ENCODE data around the gene ZFP36L2.
A peak's percentile ranks its signal among the peaks of the same experiment; 100 is the strongest.

Gene ZFP36L2

DNA sequence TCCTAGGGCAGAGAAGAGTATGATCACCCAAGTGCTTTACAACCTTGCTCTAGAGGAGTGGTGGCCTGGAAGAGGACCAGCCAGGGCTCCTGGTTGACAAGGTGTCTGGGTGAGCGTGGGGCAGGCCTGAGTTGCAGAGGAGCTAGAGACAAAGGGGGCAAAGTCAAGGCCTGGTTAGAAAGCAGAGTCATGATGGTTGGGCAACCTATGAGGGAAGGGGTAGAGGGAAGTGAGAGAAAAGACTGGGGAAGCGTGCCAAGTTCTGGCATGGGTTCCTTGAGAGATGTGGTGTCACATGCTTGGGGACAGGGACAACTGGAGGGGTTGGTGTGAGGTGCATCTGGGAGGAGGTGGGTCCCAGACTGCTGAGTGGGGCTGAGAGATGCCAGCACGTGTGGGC lies 13.5 kb downstream of the ZFP36L2 start:
- H3K56ac ChIP-seq (ENCODE audit: low read length), result no peak overlapping the region
- no peak overlapping the region for H3K18ac ChIP-seq (ENCODE audit: low read length)
- no peak overlapping the region for H3K27ac ChIP-seq (ENCODE audit: low read depth, low read length)
- H2AK5ac ChIP-seq (ENCODE audit: low read length), result no peak overlapping the region
- H2BK120ac ChIP-seq (ENCODE audit: low read depth, low read length), result no peak overlapping the region
- WGBS (ENCODE audit: extremely low coverage, insufficient coverage, low lambda C conversion rate), result no CpG with 5 or more reads among the region's 3 CpGs
- H2BK5ac ChIP-seq (ENCODE audit: low read length), result no peak overlapping the region
- H3K27me3 ChIP-seq (ENCODE audit: insufficient read depth, low read length, poor library complexity), result no peaks in the 10 kb centered on the region
- no peaks in the 10 kb centered on the region for H3K79me1 ChIP-seq (ENCODE audit: low read length)
- no peak overlapping the region for H4K8ac ChIP-seq (ENCODE audit: low read depth, low read length)
- H3K4me3 ChIP-seq (ENCODE audit: low read length), result no peak overlapping the region
- H3K4me1 ChIP-seq (ENCODE audit: control insufficient read depth, low read depth, low read length), result peaks cover 3% of the 10 kb centered on the region
- H4K5ac ChIP-seq (ENCODE audit: low read length), result no peak overlapping the region
- no peak overlapping the region for H3K4me2 ChIP-seq (ENCODE audit: low read length)
- no peak for DNase-seq
- no peak overlapping the region for H3K9ac ChIP-seq (ENCODE audit: low read length)
- no peaks in the 10 kb centered on the region for H3K79me2 ChIP-seq (ENCODE audit: control insufficient read depth, insufficient read depth, low read length)
- H3K4ac ChIP-seq (ENCODE audit: low read depth, low read length), result no peak overlapping the region
- H3K36me3 ChIP-seq (ENCODE audit: control insufficient read depth, insufficient read depth, low read length), result no peaks in the 10 kb centered on the region
- H2BK15ac ChIP-seq (replicated peaks; ENCODE audit: low read depth), result no peak overlapping the region
- no peak overlapping the region for H3K23ac ChIP-seq (ENCODE audit: low read length)

DNA sequence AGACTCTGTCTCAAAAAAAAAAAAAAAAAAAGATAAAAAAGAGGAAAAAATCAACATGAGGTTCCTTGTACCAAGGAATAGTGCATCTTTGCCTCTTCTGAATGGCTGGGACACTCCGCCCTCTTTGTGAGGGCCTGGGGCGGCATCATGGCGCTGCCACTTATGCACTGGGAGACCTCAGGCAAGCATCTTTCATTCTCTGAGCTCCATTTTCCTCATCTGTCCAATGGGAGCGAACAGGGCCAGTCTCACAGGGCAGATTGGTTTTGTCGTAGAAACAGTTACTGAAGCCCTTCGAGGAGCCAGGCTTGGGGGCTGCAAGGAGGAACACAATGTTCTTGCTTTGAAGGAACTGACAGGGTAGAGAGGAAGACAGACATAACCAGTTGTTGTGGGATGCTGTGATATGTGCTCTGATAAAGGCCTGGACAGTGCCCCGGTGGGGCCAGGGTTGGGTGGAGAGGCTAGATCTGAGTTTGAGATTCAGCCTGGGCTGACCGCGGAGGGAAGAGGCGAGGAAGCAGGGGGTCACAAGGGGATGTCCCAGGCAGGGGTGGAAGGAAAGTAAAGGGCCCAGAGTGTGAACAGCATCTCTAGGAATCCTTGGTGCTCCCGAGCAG lies 14.1 kb downstream of the ZFP36L2 start:
- H3K79me1 ChIP-seq (ENCODE audit: low read length), result no peaks in the 10 kb centered on the region
- H3K4me2 ChIP-seq (ENCODE audit: low read length), result no peak overlapping the region
- no peaks in the 10 kb centered on the region for H3K36me3 ChIP-seq (ENCODE audit: control insufficient read depth, insufficient read depth, low read length)
- no peak overlapping the region for H4K8ac ChIP-seq (ENCODE audit: low read depth, low read length)
- no peak overlapping the region for H3K27ac ChIP-seq (ENCODE audit: low read depth, low read length)
- no peak overlapping the region for H4K5ac ChIP-seq (ENCODE audit: low read length)
- no peak overlapping the region for H3K56ac ChIP-seq (ENCODE audit: low read length)
- no peaks in the 10 kb centered on the region for H3K27me3 ChIP-seq (ENCODE audit: insufficient read depth, low read length, poor library complexity)
- H3K23ac ChIP-seq (ENCODE audit: low read length), result no peak overlapping the region
- H3K4ac ChIP-seq (ENCODE audit: low read depth, low read length), result no peak overlapping the region
- no peaks in the 10 kb centered on the region for H3K4me1 ChIP-seq (ENCODE audit: control insufficient read depth, low read depth, low read length)
- no peak overlapping the region for H2BK15ac ChIP-seq (replicated peaks; ENCODE audit: low read depth)
- no peak for DNase-seq
- H3K4me3 ChIP-seq (ENCODE audit: low read length), result no peak overlapping the region
- no peak overlapping the region for H3K18ac ChIP-seq (ENCODE audit: low read length)
- no peak overlapping the region for H3K9ac ChIP-seq (ENCODE audit: low read length)
- no CpG with 5 or more reads among the region's 11 CpGs for WGBS (ENCODE audit: extremely low coverage, insufficient coverage, low lambda C conversion rate)
- H2AK5ac ChIP-seq (ENCODE audit: low read length), result no peak overlapping the region
- no peaks in the 10 kb centered on the region for H3K79me2 ChIP-seq (ENCODE audit: control insufficient read depth, insufficient read depth, low read length)
- no peak overlapping the region for H2BK5ac ChIP-seq (ENCODE audit: low read length)
- H2BK120ac ChIP-seq (ENCODE audit: low read depth, low read length), result no peak overlapping the region

DNA sequence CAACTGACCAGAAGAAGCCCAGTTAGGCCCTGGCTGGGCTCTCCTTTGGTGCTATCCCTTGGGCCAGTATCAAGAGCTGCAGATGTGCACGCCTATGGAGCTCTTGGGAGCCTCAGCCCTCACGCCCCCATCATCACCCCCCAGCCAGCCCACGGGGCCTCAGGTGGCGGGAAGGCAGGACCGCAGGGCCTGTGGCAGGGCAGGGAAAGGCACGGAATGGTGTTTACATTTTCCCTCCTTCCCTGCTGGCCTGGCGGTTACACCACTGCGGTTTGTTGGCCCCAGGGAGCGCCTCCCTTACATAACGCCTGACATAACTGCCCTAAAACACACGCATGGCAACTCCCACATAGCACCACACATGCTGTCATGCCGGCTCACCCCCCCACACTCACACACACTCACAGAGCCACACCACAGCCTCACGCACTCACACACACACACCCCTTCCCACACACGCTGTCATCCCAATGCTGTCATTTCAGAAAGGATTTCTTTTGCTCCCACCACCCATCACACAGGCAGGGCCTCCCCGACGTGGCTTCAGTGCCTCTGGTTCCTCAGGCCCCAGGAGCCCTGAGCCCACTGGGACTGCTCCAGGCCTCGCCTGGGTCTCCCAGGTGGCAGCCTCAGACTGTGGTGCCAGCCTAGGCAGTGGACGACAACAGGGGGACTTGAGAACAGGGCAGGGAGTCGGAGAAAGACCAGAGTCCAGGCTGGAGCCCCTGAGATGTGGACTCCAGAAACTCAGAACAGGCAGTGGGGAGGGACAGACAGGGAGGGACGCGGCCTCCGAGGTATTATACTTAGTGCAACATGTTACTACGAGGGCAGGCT lies 15.7 kb downstream of the ZFP36L2 start:
- H3K4me1 ChIP-seq (ENCODE audit: control insufficient read depth, low read depth, low read length), result no peaks in the 10 kb centered on the region
- no peak overlapping the region for H4K8ac ChIP-seq (ENCODE audit: low read depth, low read length)
- no peak overlapping the region for H2BK5ac ChIP-seq (ENCODE audit: low read length)
- H3K56ac ChIP-seq (ENCODE audit: low read length), result no peak overlapping the region
- H2BK120ac ChIP-seq (ENCODE audit: low read depth, low read length), result no peak overlapping the region
- no CpG with 5 or more reads among the region's 23 CpGs for WGBS (ENCODE audit: extremely low coverage, insufficient coverage, low lambda C conversion rate)
- no peak for DNase-seq
- no peak overlapping the region for H3K4me2 ChIP-seq (ENCODE audit: low read length)
- no peaks in the 10 kb centered on the region for H3K79me1 ChIP-seq (ENCODE audit: low read length)
- H3K27ac ChIP-seq (ENCODE audit: low read depth, low read length), result no peak overlapping the region
- no peaks in the 10 kb centered on the region for H3K36me3 ChIP-seq (ENCODE audit: control insufficient read depth, insufficient read depth, low read length)
- H2AK5ac ChIP-seq (ENCODE audit: low read length), result no peak overlapping the region
- no peaks in the 10 kb centered on the region for H3K27me3 ChIP-seq (ENCODE audit: insufficient read depth, low read length, poor library complexity)
- H3K23ac ChIP-seq (ENCODE audit: low read length), result no peak overlapping the region
- no peak overlapping the region for H3K4me3 ChIP-seq (ENCODE audit: low read length)
- H3K18ac ChIP-seq (ENCODE audit: low read length), result no peak overlapping the region
- H2BK15ac ChIP-seq (replicated peaks; ENCODE audit: low read depth), result no peak overlapping the region
- H3K79me2 ChIP-seq (ENCODE audit: control insufficient read depth, insufficient read depth, low read length), result no peaks in the 10 kb centered on the region
- H4K5ac ChIP-seq (ENCODE audit: low read length), result no peak overlapping the region
- no peak overlapping the region for H3K9ac ChIP-seq (ENCODE audit: low read length)
- no peak overlapping the region for H3K4ac ChIP-seq (ENCODE audit: low read depth, low read length)

DNA sequence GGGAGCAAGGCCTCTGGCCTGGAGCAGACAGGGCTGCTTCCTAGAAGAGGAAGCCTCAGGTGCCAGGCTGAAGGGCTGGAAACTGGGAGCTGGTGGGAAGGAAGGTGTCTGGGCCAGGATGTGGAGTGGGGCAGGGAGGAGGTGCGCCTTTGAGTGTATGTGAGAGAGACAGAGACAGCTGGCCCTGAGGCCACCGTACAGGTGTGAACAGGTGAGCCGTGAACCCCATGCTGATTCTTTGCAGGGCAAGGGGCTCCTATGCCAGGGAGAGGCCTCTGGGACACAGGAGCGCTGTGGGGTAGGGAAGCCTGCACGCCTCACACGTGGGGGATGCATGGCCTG lies 16.3 kb downstream of the ZFP36L2 start:
- Histone ChIP-seq H3K27ac (ENCODE audit: low read depth, low read length) (no peak overlapping the region), H3K4me2 (ENCODE audit: low read length) (no peak overlapping the region), H3K4me1 (ENCODE audit: control insufficient read depth, low read depth, low read length) (no peaks in the 10 kb centered on the region), H3K4me3 (ENCODE audit: low read length) (no peak overlapping the region), H2BK5ac (ENCODE audit: low read length) (no peak overlapping the region), H3K27me3 (ENCODE audit: insufficient read depth, low read length, poor library complexity) (no peaks in the 10 kb centered on the region), H3K9ac (ENCODE audit: low read length) (no peak overlapping the region), H3K79me2 (ENCODE audit: control insufficient read depth, insufficient read depth, low read length) (no peaks in the 10 kb centered on the region), H4K5ac (ENCODE audit: low read length) (no peak overlapping the region), H3K56ac (ENCODE audit: low read length) (no peak overlapping the region), H3K18ac (ENCODE audit: low read length) (no peak overlapping the region), H3K79me1 (ENCODE audit: low read length) (no peaks in the 10 kb centered on the region), H3K23ac (ENCODE audit: low read length) (no peak overlapping the region), H2BK120ac (ENCODE audit: low read depth, low read length) (no peak overlapping the region), H3K36me3 (ENCODE audit: control insufficient read depth, insufficient read depth, low read length) (no peaks in the 10 kb centered on the region), H3K4ac (ENCODE audit: low read depth, low read length) (no peak overlapping the region), H2AK5ac (ENCODE audit: low read length) (no peak overlapping the region), H4K8ac (ENCODE audit: low read depth, low read length) (no peak overlapping the region), H2BK15ac (replicated peaks; ENCODE audit: low read depth) (no peak overlapping the region)
- no CpG with 5 or more reads among the region's 6 CpGs for WGBS (ENCODE audit: extremely low coverage, insufficient coverage, low lambda C conversion rate)
- DNase-seq, result no peak

DNA sequence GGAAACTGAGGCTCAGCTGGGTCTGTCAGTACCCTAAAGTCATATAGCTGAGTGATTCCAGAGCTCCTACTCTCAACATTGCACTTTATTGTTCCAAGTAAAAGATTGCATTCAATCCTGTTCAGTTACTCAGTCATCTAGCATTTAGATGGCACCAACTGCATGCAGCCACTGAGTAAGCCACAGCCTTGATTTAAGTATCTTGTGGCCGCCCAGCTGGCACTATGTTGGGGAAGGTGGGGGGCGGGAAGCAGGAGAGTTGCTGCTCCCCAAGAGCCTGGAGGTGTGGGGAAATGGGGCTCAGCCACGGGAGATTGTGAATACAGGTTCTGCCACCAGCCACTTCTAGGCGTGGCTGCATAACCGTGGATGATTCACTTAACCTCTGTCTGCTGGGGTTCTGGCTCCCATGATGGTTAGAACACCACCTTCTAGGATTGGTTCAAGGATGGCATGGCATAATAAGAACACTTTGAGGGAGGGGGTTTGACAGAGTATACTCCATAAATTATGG lies 17.1 kb downstream of the ZFP36L2 start:
- no peaks in the 10 kb centered on the region for H3K79me2 ChIP-seq (ENCODE audit: control insufficient read depth, insufficient read depth, low read length)
- no peaks in the 10 kb centered on the region for H3K27me3 ChIP-seq (ENCODE audit: insufficient read depth, low read length, poor library complexity)
- no peak overlapping the region for H3K9ac ChIP-seq (ENCODE audit: low read length)
- no peak overlapping the region for H3K27ac ChIP-seq (ENCODE audit: low read depth, low read length)
- H2BK120ac ChIP-seq (ENCODE audit: low read depth, low read length), result no peak overlapping the region
- no peak for DNase-seq
- no peak overlapping the region for H4K5ac ChIP-seq (ENCODE audit: low read length)
- no peak overlapping the region for H3K18ac ChIP-seq (ENCODE audit: low read length)
- no peaks in the 10 kb centered on the region for H3K79me1 ChIP-seq (ENCODE audit: low read length)
- no peak overlapping the region for H3K56ac ChIP-seq (ENCODE audit: low read length)
- no peak overlapping the region for H2BK5ac ChIP-seq (ENCODE audit: low read length)
- no peak overlapping the region for H3K4me3 ChIP-seq (ENCODE audit: low read length)
- no peak overlapping the region for H3K4ac ChIP-seq (ENCODE audit: low read depth, low read length)
- no peak overlapping the region for H3K23ac ChIP-seq (ENCODE audit: low read length)
- H2AK5ac ChIP-seq (ENCODE audit: low read length), result no peak overlapping the region
- H2BK15ac ChIP-seq (replicated peaks; ENCODE audit: low read depth), result no peak overlapping the region
- H3K4me2 ChIP-seq (ENCODE audit: low read length), result no peak overlapping the region
- H4K8ac ChIP-seq (ENCODE audit: low read depth, low read length), result peak overlapping the region; percentile 44
- WGBS (ENCODE audit: extremely low coverage, insufficient coverage, low lambda C conversion rate), result no CpG with 5 or more reads among the region's 5 CpGs
- H3K4me1 ChIP-seq (ENCODE audit: control insufficient read depth, low read depth, low read length), result no peaks in the 10 kb centered on the region
- no peaks in the 10 kb centered on the region for H3K36me3 ChIP-seq (ENCODE audit: control insufficient read depth, insufficient read depth, low read length)

Measured in mesendoderm (in vitro differentiated cells).